HG02852 (cell line): Measurements from ENCODE around the gene PPFIA2.

Experiments used
- ATAC-seq: cut with Tn5 transposase; IDR thresholded peaks from one replicate; pipeline ENCODE4 v1.9.1; 2021; ENCODE audit warnings: mild to moderate bottlenecking, moderate library complexity; ENCODE audit not compliant: unreplicated experiment

The PPFIA2 gene

GRCh38 chr12:81294325-81295190 is 464.6 kb downstream of the PPFIA2 start:
- no peak for ATAC-seq

GRCh38 chr12:81288651-81289050 is 470.5 kb downstream of the PPFIA2 start:
- ATAC-seq, result no peak

DNA sequence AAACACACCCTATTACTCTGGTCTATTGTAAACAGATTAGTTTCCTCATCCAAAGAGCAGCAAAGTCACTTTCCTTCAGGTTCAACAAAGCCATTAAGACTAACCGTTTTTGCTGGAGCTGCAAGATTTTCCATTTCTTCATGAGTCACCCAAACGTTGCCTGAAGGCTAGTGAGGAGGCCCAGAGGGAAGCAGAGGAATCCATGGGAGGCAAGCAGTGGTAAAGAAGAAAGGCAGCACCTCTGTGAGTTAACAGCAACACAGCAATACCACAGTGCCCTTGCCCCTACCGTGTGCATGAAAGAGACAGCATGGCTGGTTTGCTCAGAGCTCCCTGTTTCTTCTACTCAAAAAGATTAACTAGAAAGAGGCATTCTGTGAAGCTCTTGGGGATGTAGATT is 475.0 kb downstream of the PPFIA2 start:
- no peak for ATAC-seq

DNA sequence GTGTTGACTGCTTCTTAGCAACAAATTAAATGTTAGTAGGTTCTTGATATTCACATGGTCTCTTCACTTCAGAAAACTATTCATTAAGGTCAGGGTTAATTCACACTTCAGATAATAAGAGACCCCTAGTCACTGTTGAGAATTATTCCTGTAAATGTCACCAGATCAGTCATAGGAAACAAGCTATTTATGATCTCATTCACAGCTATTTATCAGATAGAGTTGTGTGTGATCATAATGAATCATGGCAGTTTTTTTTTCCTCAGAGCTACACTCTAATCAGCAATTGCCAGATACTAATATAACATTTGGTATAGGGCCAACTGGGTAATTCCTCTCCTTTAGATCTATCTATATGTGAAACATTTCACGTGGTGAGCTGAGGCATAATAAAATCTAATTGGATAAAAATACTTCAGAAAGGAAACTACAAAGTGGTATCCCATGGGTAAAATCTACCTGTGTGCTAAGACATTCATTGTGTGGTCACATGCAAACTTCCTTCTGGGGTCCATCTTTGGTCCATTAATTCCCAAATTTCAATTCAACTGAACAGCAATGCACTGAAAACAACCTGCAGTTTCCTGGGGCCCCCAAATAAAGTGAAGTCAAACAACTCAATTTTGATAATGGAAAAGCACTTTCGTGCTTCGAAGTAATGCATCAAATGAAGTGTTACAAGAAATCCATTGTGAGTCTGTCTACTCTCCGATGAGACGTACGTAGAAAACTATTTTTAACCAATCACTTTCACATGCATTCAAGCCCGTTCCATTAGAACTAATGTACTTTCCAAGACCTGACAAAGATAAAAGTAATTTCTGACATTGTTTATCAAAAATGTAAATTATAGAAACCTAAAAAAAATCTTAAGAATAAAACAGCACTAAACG is 484.3 kb downstream of the PPFIA2 start:
- ATAC-seq, result no peak

DNA sequence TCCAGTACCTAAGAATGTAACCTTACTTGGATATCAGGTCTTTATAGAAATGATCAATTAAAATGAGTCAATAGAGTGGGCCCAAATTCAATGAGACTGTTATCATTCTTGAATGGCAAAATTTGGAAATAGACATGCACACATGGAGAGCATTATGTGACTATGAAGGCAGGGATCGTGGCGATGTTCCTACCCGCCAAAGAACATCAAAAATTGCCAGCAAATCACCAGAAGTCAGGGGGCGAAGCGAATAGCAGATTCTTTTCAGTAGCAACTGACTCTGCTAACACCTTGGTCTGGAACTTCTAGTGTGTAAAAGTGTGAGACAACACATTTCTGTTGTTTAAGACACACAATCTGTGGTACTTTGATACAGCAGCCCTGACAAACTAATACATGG is 488.8 kb downstream of the PPFIA2 start:
- ATAC-seq, result no peak

- ATAC-seq, result no peak
Observed at GRCh38 chr12:81263072-81263471, 496.1 kb downstream of the PPFIA2 start.

- no peak for ATAC-seq
Observed at GRCh38 chr12:81261508-81262207, 497.5 kb downstream of the PPFIA2 start.

GRCh38 chr12:81259360-81259759 is 499.8 kb downstream of the PPFIA2 start:
- no peak for ATAC-seq

- ATAC-seq, result no peak
Observed at GRCh38 chr12:81257947-81258551, 501.1 kb downstream of the PPFIA2 start.

DNA sequence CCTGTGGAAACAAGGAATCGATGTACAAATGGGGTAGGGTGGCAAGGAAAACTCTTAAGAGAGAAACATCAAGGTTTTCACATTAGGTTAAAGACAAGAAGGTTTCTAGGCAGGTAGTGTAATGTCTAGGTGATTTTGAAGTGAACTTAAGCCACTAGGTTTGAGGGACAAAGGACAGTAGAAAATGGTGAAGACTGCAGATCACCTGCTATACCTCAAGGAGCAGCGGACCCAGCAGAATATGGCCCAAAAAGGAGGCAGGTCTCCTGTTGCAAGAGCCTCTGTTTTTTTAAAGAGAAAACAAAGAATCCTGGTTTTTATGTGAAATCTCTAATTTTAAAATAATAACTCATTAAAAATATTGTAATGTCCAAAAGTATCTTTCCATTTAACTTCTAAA is 503.2 kb downstream of the PPFIA2 start:
- no peak for ATAC-seq

GRCh38 chr12:81255456-81255855 is 503.7 kb downstream of the PPFIA2 start:
- ATAC-seq, result no peak

GRCh38 chr12:81253360-81253759 is 505.8 kb downstream of the PPFIA2 start:
- ATAC-seq, result no peak

GRCh38 chr12:81252228-81252627 is 506.9 kb downstream of the PPFIA2 start:
- no peak for ATAC-seq

- ATAC-seq, result no peak
Observed at GRCh38 chr12:81249976-81250375, 509.2 kb downstream of the PPFIA2 start.

DNA sequence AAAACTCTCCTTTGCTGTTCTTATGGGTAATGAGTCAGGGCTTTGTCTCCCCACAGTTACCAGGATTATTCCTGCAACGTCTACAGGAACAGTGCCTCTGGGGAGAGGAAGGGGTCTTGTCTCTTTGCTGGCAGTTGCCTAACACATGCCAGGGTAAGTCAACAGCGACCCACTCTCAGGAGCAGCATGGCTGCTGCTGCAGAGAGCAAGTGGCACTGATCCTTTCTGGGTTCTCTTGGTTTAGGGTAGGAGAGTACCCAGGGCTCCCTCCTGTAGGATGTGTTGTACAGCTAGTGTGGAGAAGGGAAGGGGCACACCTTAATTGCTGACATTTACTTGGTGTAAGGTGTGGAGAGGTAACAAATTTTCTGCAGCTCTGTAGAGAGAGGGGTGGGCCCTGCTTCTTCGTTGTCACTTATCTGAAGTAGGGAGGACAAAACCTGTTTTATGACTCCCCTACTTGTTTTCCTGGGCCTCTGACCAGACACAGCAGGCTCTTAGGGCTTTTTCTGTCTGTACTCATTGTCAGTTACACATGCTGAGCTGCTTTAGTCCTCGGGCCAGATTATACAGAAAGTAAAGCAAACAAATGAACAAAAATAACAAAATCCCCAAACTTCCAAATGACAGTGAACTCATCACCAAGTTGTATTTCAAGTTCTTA is 513.1 kb downstream of the PPFIA2 start:
- ATAC-seq, result no peak

- no peak for ATAC-seq
Observed at GRCh38 chr12:81245458-81245857, 513.7 kb downstream of the PPFIA2 start.

GRCh38 chr12:81231574-81232368 is 527.4 kb downstream of the PPFIA2 start:
- no peak for ATAC-seq

GRCh38 chr12:81229759-81230158 is 529.4 kb downstream of the PPFIA2 start:
- ATAC-seq, result no peak

DNA sequence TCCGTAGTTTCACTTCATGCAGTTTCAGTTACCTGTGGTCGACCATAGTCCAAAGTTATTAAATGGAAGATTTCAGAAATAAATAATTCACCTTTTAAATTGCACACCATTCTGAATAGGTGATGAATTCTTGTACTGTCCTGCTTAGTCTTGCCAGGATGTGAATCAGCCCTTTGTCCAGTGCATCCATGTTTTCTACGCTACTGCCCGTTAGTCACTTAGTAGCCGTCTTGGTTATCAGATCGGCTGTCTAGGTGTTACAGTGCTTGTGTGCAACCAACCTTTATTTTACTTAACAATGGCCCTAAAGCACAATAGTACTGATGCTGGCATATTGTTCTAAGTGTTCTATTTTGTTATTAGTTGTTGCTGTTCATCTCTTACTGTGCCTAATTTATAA is 534.5 kb downstream of the PPFIA2 start:
- ATAC-seq, result no peak
